Prostate gland (tissue), 2 donors: ENCODE data around the gene PFN2.

Source experiments
- CTCF ChIP-seq, 4 experiments: fragments of 200-600 bp in 2 of 4; fragments of 450-650 bp in 2 of 4; sonication (generic) in 2 of 4; IDR thresholded peaks; 1 replicate in 3 of 4; 2 replicates in 1 of 4; pipeline ENCODE4 v1.5.1; 2016 to 2019; ENCODE audit warnings: antibody characterized with exemption in 4 of 4, mild to moderate bottlenecking in 2 of 4, moderate library complexity in 2 of 4
- POLR2AphosphoS5 ChIP-seq: sonication (generic); formaldehyde crosslinking; IDR thresholded peaks from one replicate; pipeline ENCODE4 v1.6.1; 2017; ENCODE audit warnings: antibody characterized with exemption

DNA sequence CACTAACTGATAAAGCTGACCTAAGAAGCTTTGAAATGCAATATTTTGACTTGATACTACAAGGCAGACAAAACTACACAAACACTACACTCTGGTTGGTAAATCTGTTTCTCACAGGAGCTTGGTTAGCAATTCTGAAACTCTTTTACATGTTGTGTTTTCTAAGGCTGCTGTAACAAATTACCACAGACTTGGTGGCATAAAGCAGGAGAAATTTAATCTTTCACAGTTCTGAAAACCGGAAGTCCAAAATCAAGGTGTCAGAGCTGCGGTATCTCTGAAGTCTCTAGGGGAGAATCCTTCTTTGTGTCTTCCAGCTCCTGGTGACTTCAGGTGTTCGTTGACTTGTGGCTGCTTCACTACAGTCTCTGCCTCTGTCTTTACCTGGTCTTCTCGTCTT lies 12.9 kb upstream of the PFN2 start:
- TF ChIP-seq CTCF (IDR thresholded peaks at IDR 0.05) (no peak), POLR2AphosphoS5 (no peak)
